GM20000 (cell line): ENCODE measurements around the gene PPP6R3.
"Not testable (repeated sequence)": the region's sequence is repeated elsewhere in the genome, so short reads cannot be mapped to it uniquely, and the experiment has no call there.

Source experiments
- DNase-seq: peaks from one replicate; pipeline ENCODE4 v3.0.0; 2012; ENCODE audit warnings: low spot score
- CTCF ChIP-seq: IDR thresholded peaks from 2 replicates; pipeline ENCODE4 v1.5.1; 2012; ENCODE audit warnings: mild to moderate bottlenecking, control low read depth; ENCODE audit errors: extremely low read depth, missing control alignments

The PPP6R3 gene

DNA sequence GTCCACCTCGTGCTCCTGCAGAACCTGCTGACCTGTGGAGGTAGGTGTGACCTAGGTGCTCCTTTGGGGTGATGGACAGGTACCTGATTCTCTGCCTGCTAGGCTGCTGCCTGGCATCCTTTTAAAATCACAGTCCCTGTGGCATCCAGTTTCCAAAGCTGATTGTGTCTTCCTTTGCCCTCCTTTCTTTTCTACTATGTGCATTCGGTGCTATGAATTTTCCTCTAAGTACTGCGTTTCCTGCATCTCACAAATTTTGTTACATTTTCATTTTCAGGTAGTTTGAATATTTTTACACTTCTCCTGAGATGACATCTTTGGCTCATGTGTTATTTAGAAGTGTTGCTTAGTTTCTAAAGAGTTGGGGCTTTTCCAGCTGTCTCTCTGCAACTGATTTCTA, 30.9 kb upstream of the PPP6R3 start:
- DNase-seq, result no peak
- no peak for TF ChIP-seq CTCF

DNA sequence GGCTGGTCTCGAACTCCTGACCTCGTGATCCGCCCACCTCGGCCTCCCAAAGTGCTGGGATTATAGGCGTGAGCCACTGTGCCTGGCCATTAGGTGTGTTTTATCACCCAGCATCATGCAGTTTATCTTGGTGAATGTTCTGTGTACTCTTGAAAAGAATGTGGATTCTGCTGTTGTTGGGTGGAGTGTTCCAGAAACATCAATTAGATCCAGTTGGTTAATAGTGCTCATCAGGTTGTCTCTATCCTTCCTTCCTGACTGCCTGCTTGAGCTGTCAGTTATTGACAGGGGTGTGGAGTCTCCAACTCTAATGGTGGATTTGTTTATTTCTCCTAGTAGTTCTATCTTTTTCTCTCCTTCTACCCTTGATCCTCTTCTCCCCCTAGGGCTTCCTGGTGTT, 30.2 kb upstream of the PPP6R3 start:
- no peak for DNase-seq
- no peak for TF ChIP-seq CTCF

DNA sequence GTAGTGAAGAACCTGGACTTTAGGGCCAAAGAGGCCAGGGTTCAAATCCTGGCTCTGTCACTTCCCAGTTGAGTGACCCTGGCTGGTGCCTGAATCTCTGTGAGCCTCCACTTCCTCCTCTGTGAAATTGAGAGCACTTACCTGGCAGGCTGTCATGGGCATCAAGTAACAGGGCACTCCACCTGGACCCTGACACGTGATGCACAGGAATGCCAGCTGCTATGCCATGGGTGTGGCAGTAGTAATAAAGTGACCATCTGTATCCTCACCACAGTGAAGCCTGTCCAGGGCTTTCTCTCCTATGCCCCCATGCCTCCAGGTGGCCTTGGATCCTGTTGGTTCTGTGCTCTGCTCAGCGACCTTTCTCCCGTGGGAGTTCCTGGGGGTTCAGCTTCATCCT, 29.8 kb upstream of the PPP6R3 start:
- no peak for DNase-seq
- no peak for TF ChIP-seq CTCF

GRCh38 chr11:68431984-68432645, 28.4 kb upstream of the PPP6R3 start:
- no peak for TF ChIP-seq CTCF
- no peak for DNase-seq

- TF ChIP-seq CTCF, result no peak
- DNase-seq, result no peak
These were observed 27.7 kb upstream of the PPP6R3 start for GRCh38 chr11:68432874-68433273.

GRCh38 chr11:68433541-68433940, 27.0 kb upstream of the PPP6R3 start:
- TF ChIP-seq CTCF, result no peak
- DNase-seq, result no peak

- not testable (repeated sequence) for DNase-seq
These were observed 26.4 kb upstream of the PPP6R3 start for GRCh38 chr11:68434159-68434558.

DNA sequence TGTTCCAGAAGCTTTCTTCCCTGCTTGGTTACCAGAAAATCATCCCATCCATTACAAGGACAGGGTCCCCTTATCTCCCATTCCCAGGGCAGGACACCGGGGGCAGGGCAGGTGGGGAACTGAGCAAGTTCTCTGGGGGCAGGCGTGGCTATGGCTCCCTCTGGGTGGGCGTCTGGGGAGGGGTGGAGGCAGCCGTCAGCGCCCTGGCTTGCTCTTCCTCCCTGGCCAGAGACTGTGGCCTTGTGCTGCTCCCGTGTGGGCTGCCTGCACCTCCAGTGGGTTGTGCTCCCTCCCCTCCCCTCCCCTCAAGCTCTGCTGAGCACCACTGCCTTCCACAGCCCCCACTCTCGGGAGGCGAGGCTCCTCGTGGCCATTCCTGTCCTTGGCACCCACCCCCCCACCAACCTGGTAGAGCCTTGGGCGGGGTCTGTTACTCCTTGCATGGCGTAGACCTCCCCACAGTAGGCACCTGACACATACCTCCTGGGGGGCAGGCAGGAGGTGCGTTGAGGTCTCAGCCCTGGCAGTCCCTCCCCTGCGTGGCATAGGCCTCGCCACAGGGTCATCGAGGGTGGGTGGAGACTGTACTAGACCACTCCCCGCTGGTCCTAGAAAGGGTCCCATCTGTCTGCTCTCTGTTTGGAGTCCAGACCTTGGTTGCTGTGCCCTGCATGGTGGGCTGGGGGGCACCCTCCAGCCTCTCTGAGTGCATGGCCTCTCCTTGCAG, 24.2 kb upstream of the PPP6R3 start:
- no peak for TF ChIP-seq CTCF
- no peak for DNase-seq
